ENCODE results near the gene ASPN. TPM values are rescaled to one million over a fixed set of nuclear protein-coding genes. Genes with fewer than 3 reads are reported as not detected.

The ASPN gene
- not detected for total RNA-seq

DNA sequence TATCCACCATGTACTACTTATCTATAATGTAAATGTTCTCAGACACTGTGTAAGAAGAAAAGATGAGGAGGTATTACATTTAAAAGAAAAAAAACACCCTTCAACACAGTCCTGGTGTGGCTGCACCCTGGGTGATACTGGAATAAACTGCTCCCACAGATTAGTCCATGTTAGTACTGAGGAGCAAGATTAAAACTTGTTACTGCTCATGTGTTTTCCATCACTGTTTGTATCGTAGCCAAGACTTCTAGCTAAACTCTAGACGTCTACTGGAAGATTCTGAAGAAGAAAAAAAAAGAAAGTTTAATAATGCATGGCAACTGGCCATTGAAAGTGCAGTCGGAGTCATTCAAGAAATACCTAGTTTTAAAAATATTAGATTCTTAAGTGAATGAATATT, at the start of gene ASPN:
TSS of gene ASPN (minus strand) at position 178 of the 400 bp plus-strand sequence.
- H3K36me3 Mint-ChIP-seq = peaks cover 1% of the 10 kb centered on the region
- POLR2A ChIA-PET = no interaction called here
- H3K27ac Mint-ChIP-seq = no peak within 1 kb of the TSS
- no peaks in the 10 kb centered on the region for H3K27me3 Mint-ChIP-seq
- H3K4me3 Mint-ChIP-seq = no peak within 1 kb of the TSS
- ATAC-seq (ENCODE audit: low read depth) = no peak
- peaks cover 5% of the 10 kb centered on the region for H3K4me1 Mint-ChIP-seq
- no peaks in the 10 kb centered on the region for H3K9me3 Mint-ChIP-seq
- no peak for DNase-seq

DNA sequence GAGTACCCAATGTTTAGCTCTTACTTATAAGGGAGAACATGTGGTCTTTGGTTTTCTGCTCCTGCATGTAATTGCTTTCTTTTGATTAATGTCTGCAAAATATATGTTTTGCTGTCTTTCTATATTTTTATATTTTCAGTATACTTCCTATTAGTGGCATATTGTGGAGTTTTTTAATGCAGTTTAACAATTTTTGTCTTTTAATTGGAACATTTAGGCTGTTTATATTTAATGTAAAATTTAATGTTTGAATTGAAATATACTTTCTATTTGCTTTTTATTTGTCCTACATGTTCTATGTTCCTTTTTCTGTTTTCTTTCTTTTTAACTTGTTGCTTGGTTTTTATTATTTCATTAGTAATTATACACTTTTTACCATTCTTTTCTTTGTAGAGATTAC, 48.6 kb upstream of the ASPN start:
- no peaks in the 10 kb centered on the region for H3K27me3 Mint-ChIP-seq
- DNase-seq (no peak), ATAC-seq (ENCODE audit: low read depth) (no peak)
- H3K36me3 Mint-ChIP-seq = peaks cover 7% of the 10 kb centered on the region
- H3K27ac Mint-ChIP-seq = no peak overlapping the region
- no peaks in the 10 kb centered on the region for H3K4me1 Mint-ChIP-seq
- no peak overlapping the region for H3K4me3 Mint-ChIP-seq
- POLR2A ChIA-PET = no interaction called here
- H3K9me3 Mint-ChIP-seq = no peaks in the 10 kb centered on the region

GRCh38 chr9:92529124-92529523, 46.8 kb upstream of the ASPN start:
- no peak for DNase-seq
- no peaks in the 10 kb centered on the region for H3K9me3 Mint-ChIP-seq
- no peak for ATAC-seq (ENCODE audit: low read depth)
- no peak overlapping the region for H3K27ac Mint-ChIP-seq
- H3K27me3 Mint-ChIP-seq = no peaks in the 10 kb centered on the region
- no peak overlapping the region for H3K4me3 Mint-ChIP-seq
- peaks cover 7% of the 10 kb centered on the region for H3K36me3 Mint-ChIP-seq
- no peaks in the 10 kb centered on the region for H3K4me1 Mint-ChIP-seq
- POLR2A ChIA-PET = no interaction called here

- no peak overlapping the region for H3K4me3 Mint-ChIP-seq
- H3K27ac Mint-ChIP-seq = no peak overlapping the region
- peaks cover 7% of the 10 kb centered on the region for H3K36me3 Mint-ChIP-seq
- H3K9me3 Mint-ChIP-seq = no peaks in the 10 kb centered on the region
- POLR2A ChIA-PET = no interaction called here
- no peak for ATAC-seq (ENCODE audit: low read depth)
- no peaks in the 10 kb centered on the region for H3K27me3 Mint-ChIP-seq
- no peak for DNase-seq
- H3K4me1 Mint-ChIP-seq = no peaks in the 10 kb centered on the region
These were observed 46.2 kb upstream of the ASPN start for GRCh38 chr9:92528522-92528849.

DNA sequence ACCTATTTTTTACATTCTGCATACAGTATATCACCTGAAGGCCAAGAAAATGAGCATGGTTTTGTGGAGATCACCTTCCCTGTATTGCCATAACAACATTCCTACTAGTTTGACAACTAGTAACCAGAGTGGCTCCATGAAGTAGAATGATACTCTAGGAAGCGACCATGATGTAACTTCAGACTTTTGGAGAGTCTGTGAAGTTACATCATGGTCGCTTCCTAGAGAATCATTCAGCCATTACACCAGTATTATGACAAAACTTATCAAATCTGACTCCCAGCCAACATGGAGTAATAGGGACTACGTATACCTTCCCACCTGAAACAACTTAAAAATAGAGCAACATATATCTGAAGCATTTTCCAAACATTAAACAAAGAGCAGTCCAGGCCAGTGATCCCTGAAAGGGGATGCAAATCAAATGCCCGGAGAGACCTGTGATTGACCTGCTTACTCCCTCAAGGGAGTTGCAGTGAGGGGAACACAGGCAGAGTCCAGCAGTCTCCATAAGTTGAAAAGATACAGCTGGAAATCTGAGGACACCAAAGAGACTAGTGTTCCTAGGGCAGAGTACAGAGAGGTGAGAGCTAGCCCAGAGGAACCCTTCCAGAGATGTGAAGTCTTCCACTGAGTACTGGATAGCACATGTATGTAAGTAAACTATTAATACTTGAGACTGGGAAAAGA, 45.7 kb upstream of the ASPN start:
- ATAC-seq (ENCODE audit: low read depth) (no peak), DNase-seq (no peak)
- H3K27me3 Mint-ChIP-seq = no peaks in the 10 kb centered on the region
- H3K4me3 Mint-ChIP-seq = no peak overlapping the region
- H3K9me3 Mint-ChIP-seq = no peaks in the 10 kb centered on the region
- no peak overlapping the region for H3K27ac Mint-ChIP-seq
- H3K36me3 Mint-ChIP-seq = peaks cover 4% of the 10 kb centered on the region
- POLR2A ChIA-PET = no interaction called here
- H3K4me1 Mint-ChIP-seq = no peaks in the 10 kb centered on the region

DNA sequence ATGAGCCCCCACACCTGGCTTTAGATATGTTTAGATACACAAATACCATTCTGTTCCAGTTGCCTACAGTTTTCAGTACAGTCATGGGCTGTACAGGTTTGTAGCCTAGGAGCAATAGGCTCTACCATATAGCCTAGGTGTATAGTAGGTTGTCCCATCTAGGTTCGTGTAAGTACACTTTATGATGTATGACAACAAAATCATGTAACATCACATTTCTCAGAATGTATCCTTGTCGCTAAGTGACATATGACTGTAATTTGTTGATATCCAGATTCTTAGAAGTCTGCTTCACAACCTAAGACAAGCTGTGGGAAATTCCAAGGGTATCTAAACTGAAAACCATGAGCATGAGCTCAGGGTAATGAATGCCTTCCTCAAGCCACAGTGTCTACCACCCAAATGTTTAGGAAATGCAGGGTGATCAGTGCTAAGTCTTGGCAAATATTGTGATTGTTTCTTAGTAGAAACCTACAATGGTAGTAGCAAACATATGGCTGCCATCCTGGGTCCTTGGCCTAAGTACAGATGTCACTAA, 45.1 kb upstream of the ASPN start:
- Mint-ChIP-seq H3K36me3 (peaks cover 3% of the 10 kb centered on the region), H3K27ac (no peak overlapping the region), H3K4me3 (no peak overlapping the region), H3K4me1 (no peaks in the 10 kb centered on the region), H3K9me3 (no peaks in the 10 kb centered on the region), H3K27me3 (no peaks in the 10 kb centered on the region)
- POLR2A ChIA-PET = no interaction called here
- no peak for DNase-seq
- no peak for ATAC-seq (ENCODE audit: low read depth)

DNA sequence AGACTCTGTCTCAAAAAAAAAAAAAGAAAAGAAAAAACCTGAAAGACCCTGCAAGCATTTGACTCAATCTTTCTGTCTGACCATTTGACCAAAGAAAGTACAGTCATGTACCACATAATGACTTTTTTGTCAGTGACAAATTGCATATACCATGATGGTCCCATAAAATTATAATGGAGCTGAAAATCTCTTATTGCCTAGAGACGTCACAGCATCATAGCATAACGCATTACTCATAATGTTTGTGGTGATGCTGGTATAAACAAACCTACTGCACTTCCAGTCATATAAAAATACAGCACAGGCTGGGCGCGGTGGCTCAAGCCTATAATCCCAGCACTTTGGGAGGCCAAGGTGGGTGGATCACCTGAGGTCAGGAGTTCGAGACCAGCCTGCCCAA, 43.0 kb upstream of the ASPN start:
- POLR2A ChIA-PET = no interaction called here
- Mint-ChIP-seq H3K9me3 (no peaks in the 10 kb centered on the region), H3K4me1 (no peaks in the 10 kb centered on the region), H3K36me3 (no peaks in the 10 kb centered on the region), H3K27ac (no peak overlapping the region), H3K4me3 (no peak overlapping the region), H3K27me3 (no peaks in the 10 kb centered on the region)
- DNase-seq = no peak
- ATAC-seq (ENCODE audit: low read depth) = no peak

DNA sequence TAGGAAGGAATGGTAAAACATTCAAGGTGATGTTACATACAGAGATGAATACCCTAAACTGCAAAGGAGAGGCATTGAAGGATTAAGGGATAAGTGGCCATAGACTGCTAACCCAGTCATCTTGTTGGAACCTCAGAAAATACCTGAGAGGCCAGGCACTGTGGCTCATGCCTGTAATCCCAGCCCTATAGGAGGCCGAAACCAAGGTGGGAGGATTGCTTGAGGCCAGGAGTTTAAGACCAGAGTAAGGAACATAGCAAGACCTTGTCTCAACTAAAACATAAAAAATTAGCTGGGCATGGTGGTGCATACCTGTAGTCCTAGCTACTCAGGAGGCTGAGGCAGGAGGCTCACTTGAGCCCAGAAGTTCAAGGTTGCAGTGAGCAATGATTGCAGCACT, 42.6 kb upstream of the ASPN start:
- DNase-seq (no peak), ATAC-seq (ENCODE audit: low read depth) (no peak)
- POLR2A ChIA-PET = no interaction called here
- H3K36me3 Mint-ChIP-seq = no peaks in the 10 kb centered on the region
- no peak overlapping the region for H3K27ac Mint-ChIP-seq
- no peaks in the 10 kb centered on the region for H3K4me1 Mint-ChIP-seq
- no peak overlapping the region for H3K4me3 Mint-ChIP-seq
- H3K9me3 Mint-ChIP-seq = no peaks in the 10 kb centered on the region
- H3K27me3 Mint-ChIP-seq = no peaks in the 10 kb centered on the region

- H3K4me1 Mint-ChIP-seq = no peaks in the 10 kb centered on the region
- peaks cover 2% of the 10 kb centered on the region for H3K9me3 Mint-ChIP-seq
- POLR2A ChIA-PET = no interaction called here
- no peak overlapping the region for H3K4me3 Mint-ChIP-seq
- peaks cover 2% of the 10 kb centered on the region for H3K36me3 Mint-ChIP-seq
- DNase-seq (no peak), ATAC-seq (ENCODE audit: low read depth) (no peak)
- H3K27me3 Mint-ChIP-seq = no peaks in the 10 kb centered on the region
- H3K27ac Mint-ChIP-seq = no peak overlapping the region
These were observed 41.0 kb upstream of the ASPN start for GRCh38 chr9:92522983-92523970.

DNA sequence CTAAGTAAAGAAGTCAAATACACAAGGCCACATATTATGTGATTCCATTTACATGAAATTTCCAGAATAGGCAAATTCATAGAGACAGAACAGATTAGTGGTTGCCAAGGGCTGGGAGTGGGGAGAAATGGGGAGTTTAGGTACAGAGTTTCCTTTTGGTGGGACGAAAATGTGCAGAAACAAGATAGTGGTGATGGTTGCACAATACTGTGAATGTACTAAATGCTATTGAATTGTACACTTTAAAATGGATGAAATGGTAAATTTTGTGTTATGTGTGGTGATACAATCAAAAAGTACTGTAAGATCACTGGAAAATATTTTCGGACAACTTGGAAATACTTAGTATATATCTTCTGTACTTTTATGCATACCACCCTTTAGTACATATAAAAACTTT, 38.5 kb upstream of the ASPN start:
- POLR2A ChIA-PET = no interaction called here
- DNase-seq (no peak), ATAC-seq (ENCODE audit: low read depth) (no peak)
- H3K4me1 Mint-ChIP-seq = no peaks in the 10 kb centered on the region
- no peak overlapping the region for H3K27ac Mint-ChIP-seq
- H3K36me3 Mint-ChIP-seq = peaks cover 2% of the 10 kb centered on the region
- no peaks in the 10 kb centered on the region for H3K27me3 Mint-ChIP-seq
- H3K4me3 Mint-ChIP-seq = no peak overlapping the region
- H3K9me3 Mint-ChIP-seq = peaks cover 2% of the 10 kb centered on the region

- POLR2A ChIA-PET = no interaction called here
- H3K9me3 Mint-ChIP-seq = peaks cover 2% of the 10 kb centered on the region
- DNase-seq (no peak), ATAC-seq (ENCODE audit: low read depth) (no peak)
- peaks cover 2% of the 10 kb centered on the region for H3K36me3 Mint-ChIP-seq
- no peaks in the 10 kb centered on the region for H3K4me1 Mint-ChIP-seq
- no peak overlapping the region for H3K27ac Mint-ChIP-seq
- no peaks in the 10 kb centered on the region for H3K27me3 Mint-ChIP-seq
- H3K4me3 Mint-ChIP-seq = no peak overlapping the region
These were observed 35.9 kb upstream of the ASPN start for GRCh38 chr9:92518199-92518598.

- Mint-ChIP-seq H3K4me1 (no peaks in the 10 kb centered on the region), H3K27ac (no peak overlapping the region), H3K27me3 (no peaks in the 10 kb centered on the region), H3K36me3 (peaks cover 2% of the 10 kb centered on the region), H3K4me3 (no peak overlapping the region), H3K9me3 (peaks cover 2% of the 10 kb centered on the region)
- ATAC-seq (ENCODE audit: low read depth) = no peak
- DNase-seq = no peak
- POLR2A ChIA-PET = no interaction called here
These were observed 34.7 kb upstream of the ASPN start for GRCh38 chr9:92517046-92517445.

GRCh38 chr9:92516521-92516920, 34.2 kb upstream of the ASPN start:
- Mint-ChIP-seq H3K36me3 (peaks cover 2% of the 10 kb centered on the region), H3K27ac (no peak overlapping the region), H3K4me3 (no peak overlapping the region), H3K4me1 (no peaks in the 10 kb centered on the region), H3K9me3 (peaks cover 2% of the 10 kb centered on the region), H3K27me3 (no peaks in the 10 kb centered on the region)
- ATAC-seq (ENCODE audit: low read depth) = no peak
- DNase-seq = no peak
- POLR2A ChIA-PET = no interaction called here

DNA sequence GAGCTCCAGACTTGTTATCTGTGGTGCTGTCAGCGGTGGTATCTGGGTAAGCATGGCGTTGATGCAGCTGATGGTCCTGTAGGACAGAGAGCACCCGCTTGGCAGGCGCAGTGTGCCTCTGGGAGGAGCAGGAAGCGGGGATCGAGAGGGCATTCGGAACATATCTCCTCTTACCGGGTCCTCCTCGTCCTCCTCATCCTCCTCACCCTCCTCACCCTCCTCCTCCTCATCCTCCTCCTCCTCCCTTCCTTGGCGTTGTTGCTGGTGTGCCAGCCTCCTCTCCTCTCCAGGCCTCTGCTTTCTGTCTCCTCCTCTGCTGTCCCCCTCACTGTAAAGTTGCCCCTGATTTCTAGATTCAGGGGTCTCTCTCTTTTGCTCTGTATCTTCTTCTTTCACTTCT, 32.3 kb upstream of the ASPN start:
- POLR2A ChIA-PET = no interaction called here

More for the DNA sequence above, 32.3 kb upstream of the ASPN start:
- H3K9me3 Mint-ChIP-seq = no peaks in the 10 kb centered on the region
- peaks cover 4% of the 10 kb centered on the region for H3K4me1 Mint-ChIP-seq
- H3K4me3 Mint-ChIP-seq = no peak overlapping the region
- H3K27me3 Mint-ChIP-seq = no peaks in the 10 kb centered on the region
- no peak for DNase-seq
- H3K36me3 Mint-ChIP-seq = no peaks in the 10 kb centered on the region
- ATAC-seq (ENCODE audit: low read depth) = no peak
- no peak overlapping the region for H3K27ac Mint-ChIP-seq
